ENCODE results near the gene MAGEH1.

The MAGEH1 gene

DNA sequence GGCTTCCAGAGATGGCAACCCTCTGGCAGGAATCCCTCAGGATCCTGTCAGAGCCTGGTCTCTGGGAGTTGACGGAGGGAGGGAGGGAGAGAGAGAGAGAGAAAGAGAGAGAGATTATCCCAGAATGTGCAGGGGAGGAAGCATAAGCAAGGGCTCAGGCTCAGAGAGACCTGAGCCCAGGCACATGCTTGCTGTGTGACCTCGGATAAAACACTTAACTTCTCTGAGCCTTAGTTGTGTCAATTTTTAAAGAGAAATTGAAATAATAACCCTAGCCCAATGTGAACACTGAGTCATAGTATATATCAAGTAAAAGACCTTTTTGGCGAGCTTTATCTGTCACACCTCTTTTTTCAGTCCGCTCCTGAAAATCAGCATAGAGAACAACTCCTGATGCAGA, 38.2 kb downstream of the MAGEH1 start:
- DNase-seq (ENCODE audit: low read depth in 2 of 2): no peak

DNA sequence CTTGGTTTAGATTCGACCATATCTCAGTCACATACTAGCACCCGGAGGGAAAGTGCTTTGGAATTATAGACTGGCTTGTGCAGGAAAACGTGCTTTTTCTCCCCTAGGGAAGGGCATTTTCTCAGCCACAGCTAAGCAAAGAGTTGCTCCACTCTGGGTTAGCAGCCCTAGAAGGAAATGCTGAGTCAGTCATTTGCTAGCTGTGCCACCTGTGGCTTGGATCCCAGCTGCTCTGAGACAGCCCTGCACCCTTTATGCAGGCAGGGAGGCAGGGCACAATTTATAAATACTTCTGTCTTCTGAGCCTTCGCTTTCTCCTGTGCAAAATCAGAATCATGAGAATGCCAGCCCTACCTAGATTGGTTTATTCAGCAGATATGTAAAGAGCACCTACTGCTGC, 39.0 kb downstream of the MAGEH1 start:
- no peak for DNase-seq (ENCODE audit: low read depth in 2 of 2)

Data from stimulated activated CD4-positive, alpha-beta T cell treated with anti-CD3 and anti-CD28 coated beads, Interleukin-12 subunit alpha, Interleukin-12 subunit beta, amount 100 ng/mL, for 24 hours (primary cell).